Lower leg skin (tissue), 3 donors: Measurements from ENCODE around the gene CLEC1A.

Experiments used
- POLR2A ChIP-seq, 2 donors: fragments of 450-650 bp; IDR thresholded peaks; one replicate each; pipeline ENCODE4 v1.6.1; 2016 to 2017; ENCODE audit warnings: antibody characterized with exemption in 2 of 2, mild to moderate bottlenecking in 1 of 2, moderate library complexity in 1 of 2
- TF ChIP-seq, protein P1 (sequence below), 3 donors: fragments of 450-650 bp; IDR thresholded peaks; one replicate each; pipeline ENCODE4 v1.5.1; 2016; ENCODE audit warnings: antibody characterized with exemption in 3 of 3, mild to moderate bottlenecking in 3 of 3, moderate library complexity in 2 of 3

DNA sequence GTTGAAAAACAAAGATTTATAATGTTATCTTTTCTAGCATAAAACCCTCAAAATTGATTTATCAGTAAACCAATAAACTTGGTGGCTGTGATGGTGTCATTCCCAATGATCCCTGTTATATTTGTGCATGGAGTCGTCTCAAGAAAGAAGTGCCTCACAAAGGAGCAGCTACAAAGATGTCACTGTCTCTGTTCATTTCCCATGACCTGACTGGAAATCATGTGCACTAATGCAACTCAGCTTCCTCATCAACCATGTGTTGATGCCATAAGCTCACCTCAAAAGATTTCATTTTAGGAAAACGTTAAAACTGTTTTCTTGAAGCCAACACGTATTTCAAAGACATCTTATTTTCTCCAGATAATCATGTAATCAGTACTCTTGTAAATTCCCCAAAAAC, 28.8 kb downstream of the CLEC1A start:
- TF ChIP-seq, protein P1, sequence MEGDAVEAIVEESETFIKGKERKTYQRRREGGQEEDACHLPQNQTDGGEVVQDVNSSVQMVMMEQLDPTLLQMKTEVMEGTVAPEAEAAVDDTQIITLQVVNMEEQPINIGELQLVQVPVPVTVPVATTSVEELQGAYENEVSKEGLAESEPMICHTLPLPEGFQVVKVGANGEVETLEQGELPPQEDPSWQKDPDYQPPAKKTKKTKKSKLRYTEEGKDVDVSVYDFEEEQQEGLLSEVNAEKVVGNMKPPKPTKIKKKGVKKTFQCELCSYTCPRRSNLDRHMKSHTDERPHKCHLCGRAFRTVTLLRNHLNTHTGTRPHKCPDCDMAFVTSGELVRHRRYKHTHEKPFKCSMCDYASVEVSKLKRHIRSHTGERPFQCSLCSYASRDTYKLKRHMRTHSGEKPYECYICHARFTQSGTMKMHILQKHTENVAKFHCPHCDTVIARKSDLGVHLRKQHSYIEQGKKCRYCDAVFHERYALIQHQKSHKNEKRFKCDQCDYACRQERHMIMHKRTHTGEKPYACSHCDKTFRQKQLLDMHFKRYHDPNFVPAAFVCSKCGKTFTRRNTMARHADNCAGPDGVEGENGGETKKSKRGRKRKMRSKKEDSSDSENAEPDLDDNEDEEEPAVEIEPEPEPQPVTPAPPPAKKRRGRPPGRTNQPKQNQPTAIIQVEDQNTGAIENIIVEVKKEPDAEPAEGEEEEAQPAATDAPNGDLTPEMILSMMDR (IDR thresholded peaks at IDR 0.05) = no peak
- TF ChIP-seq POLR2A (IDR thresholded peaks at IDR 0.05) = no peak
